Measurements from ENCODE around the gene CPNE4. TPM values are rescaled to one million over a fixed set of nuclear protein-coding genes. Genes with fewer than 3 reads are reported as not detected.

The CPNE4 gene
- total RNA-seq, 1 donor from 2014 or later = 2.7 TPM

- H3K36me3 Mint-ChIP-seq (ENCODE audit: unreplicated experiment) = no peaks in the 10 kb centered on the region
- H3K4me1 Mint-ChIP-seq (ENCODE audit: low read depth, unreplicated experiment) = peaks cover 23% of the 10 kb centered on the region
- H3K9me3 Mint-ChIP-seq (ENCODE audit: unreplicated experiment) = no peaks in the 10 kb centered on the region
- peak overlapping the region; percentile 16 for H3K27ac Mint-ChIP-seq (ENCODE audit: unreplicated experiment)
- peak overlapping the region; percentile 30 for H3K4me3 Mint-ChIP-seq (ENCODE audit: unreplicated experiment)
- no peak for DNase-seq
- TF ChIP-seq, protein P1, sequence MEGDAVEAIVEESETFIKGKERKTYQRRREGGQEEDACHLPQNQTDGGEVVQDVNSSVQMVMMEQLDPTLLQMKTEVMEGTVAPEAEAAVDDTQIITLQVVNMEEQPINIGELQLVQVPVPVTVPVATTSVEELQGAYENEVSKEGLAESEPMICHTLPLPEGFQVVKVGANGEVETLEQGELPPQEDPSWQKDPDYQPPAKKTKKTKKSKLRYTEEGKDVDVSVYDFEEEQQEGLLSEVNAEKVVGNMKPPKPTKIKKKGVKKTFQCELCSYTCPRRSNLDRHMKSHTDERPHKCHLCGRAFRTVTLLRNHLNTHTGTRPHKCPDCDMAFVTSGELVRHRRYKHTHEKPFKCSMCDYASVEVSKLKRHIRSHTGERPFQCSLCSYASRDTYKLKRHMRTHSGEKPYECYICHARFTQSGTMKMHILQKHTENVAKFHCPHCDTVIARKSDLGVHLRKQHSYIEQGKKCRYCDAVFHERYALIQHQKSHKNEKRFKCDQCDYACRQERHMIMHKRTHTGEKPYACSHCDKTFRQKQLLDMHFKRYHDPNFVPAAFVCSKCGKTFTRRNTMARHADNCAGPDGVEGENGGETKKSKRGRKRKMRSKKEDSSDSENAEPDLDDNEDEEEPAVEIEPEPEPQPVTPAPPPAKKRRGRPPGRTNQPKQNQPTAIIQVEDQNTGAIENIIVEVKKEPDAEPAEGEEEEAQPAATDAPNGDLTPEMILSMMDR (IDR thresholded peaks at IDR 0.05; ENCODE audit: partially characterized antibody, unreplicated experiment) = no peak
- no peaks in the 10 kb centered on the region for H3K27me3 Mint-ChIP-seq (ENCODE audit: unreplicated experiment)
Observed at GRCh38 chr3:131795390-131796090, 239.3 kb downstream of the CPNE4 start.

- H3K27me3 Mint-ChIP-seq (ENCODE audit: unreplicated experiment) = no peaks in the 10 kb centered on the region
- no peaks in the 10 kb centered on the region for H3K36me3 Mint-ChIP-seq (ENCODE audit: unreplicated experiment)
- H3K4me1 Mint-ChIP-seq (ENCODE audit: low read depth, unreplicated experiment) = peaks cover 23% of the 10 kb centered on the region
- H3K9me3 Mint-ChIP-seq (ENCODE audit: unreplicated experiment) = no peaks in the 10 kb centered on the region
- TF ChIP-seq, protein P1 (IDR thresholded peaks at IDR 0.05; ENCODE audit: partially characterized antibody, unreplicated experiment) = peak; percentile 96
- H3K27ac Mint-ChIP-seq (ENCODE audit: unreplicated experiment) = peak overlapping the region; percentile 62
- peak overlapping the region; percentile 14 for H3K4me3 Mint-ChIP-seq (ENCODE audit: unreplicated experiment)
- DNase-seq = peak; percentile 28
Observed at GRCh38 chr3:131794766-131795388, 239.9 kb downstream of the CPNE4 start.

DNA sequence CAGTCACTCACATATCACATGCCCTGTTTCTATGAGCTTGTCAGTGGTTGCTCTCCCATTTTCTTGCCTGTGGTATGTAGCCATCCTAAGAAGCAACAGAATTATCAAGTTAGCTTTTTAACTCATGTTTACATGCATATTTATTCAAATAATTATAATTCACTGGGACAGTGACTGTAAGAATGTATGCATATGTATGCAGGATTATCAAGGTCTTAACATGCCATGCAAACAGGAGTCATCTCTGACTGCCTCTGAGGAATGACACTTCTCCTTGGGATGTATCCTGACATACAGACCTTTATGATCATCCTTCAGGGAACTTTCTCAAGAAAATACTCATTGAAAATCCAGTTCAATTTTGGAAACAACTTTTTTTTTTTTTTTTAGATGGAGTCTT lies 240.9 kb downstream of the CPNE4 start:
- Mint-ChIP-seq H3K27me3 (ENCODE audit: unreplicated experiment) (no peaks in the 10 kb centered on the region), H3K4me3 (ENCODE audit: unreplicated experiment) (no peak overlapping the region), H3K36me3 (ENCODE audit: unreplicated experiment) (no peaks in the 10 kb centered on the region), H3K4me1 (ENCODE audit: low read depth, unreplicated experiment) (peaks cover 23% of the 10 kb centered on the region), H3K27ac (ENCODE audit: unreplicated experiment) (no peak overlapping the region), H3K9me3 (ENCODE audit: unreplicated experiment) (no peaks in the 10 kb centered on the region)
- DNase-seq = no peak
- TF ChIP-seq, protein P1 (IDR thresholded peaks at IDR 0.05; ENCODE audit: partially characterized antibody, unreplicated experiment) = no peak

GRCh38 chr3:131789188-131789587 lies 245.6 kb downstream of the CPNE4 start:
- Mint-ChIP-seq H3K9me3 (ENCODE audit: unreplicated experiment) (peaks cover 3% of the 10 kb centered on the region), H3K27me3 (ENCODE audit: unreplicated experiment) (peaks cover 2% of the 10 kb centered on the region), H3K4me3 (ENCODE audit: unreplicated experiment) (no peak overlapping the region), H3K27ac (ENCODE audit: unreplicated experiment) (no peak overlapping the region), H3K36me3 (ENCODE audit: unreplicated experiment) (no peaks in the 10 kb centered on the region), H3K4me1 (ENCODE audit: low read depth, unreplicated experiment) (no peaks in the 10 kb centered on the region)
- DNase-seq = no peak
- TF ChIP-seq, protein P1 (IDR thresholded peaks at IDR 0.05; ENCODE audit: partially characterized antibody, unreplicated experiment) = no peak

DNA sequence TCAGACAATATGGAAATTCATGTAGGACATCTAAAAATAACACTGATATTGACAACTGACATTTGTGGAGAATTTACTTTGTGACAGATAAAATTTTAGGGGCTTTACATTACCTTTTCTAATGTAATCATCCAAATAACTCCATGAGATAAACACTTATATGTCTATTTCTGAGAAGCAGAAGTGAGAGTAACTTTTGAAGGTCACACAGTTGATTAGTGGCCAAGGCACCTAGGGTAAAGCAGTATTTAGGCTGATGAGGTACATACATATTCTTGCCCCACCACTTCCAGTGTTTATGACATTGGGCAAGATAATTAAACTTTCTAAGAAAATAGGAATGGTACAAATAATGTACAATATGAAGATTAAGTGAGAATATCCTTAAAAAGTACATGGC lies 248.4 kb downstream of the CPNE4 start:
- H3K4me1 Mint-ChIP-seq (ENCODE audit: low read depth, unreplicated experiment) = no peaks in the 10 kb centered on the region
- H3K36me3 Mint-ChIP-seq (ENCODE audit: unreplicated experiment) = no peaks in the 10 kb centered on the region
- no peak overlapping the region for H3K27ac Mint-ChIP-seq (ENCODE audit: unreplicated experiment)
- no peak for DNase-seq
- H3K27me3 Mint-ChIP-seq (ENCODE audit: unreplicated experiment) = peaks cover 2% of the 10 kb centered on the region
- peaks cover 3% of the 10 kb centered on the region for H3K9me3 Mint-ChIP-seq (ENCODE audit: unreplicated experiment)
- H3K4me3 Mint-ChIP-seq (ENCODE audit: unreplicated experiment) = no peak overlapping the region
- TF ChIP-seq, protein P1 (IDR thresholded peaks at IDR 0.05; ENCODE audit: partially characterized antibody, unreplicated experiment) = no peak

Measured in glutamatergic neuron (in vitro differentiated cells).